ENCODE data around the gene PRDM13. TPM values are rescaled to one million over a fixed set of nuclear protein-coding genes. Genes with fewer than 3 reads are reported as not detected.

The PRDM13 gene
- total and polyA plus RNA-seq, 2 experiments from 2014 or later = 0.08 to 0.10 TPM

GRCh38 chr6:99611148-99611547, 4.5 kb downstream of the PRDM13 start:
- Histone ChIP-seq H3K9me2 (ENCODE audit: insufficient read depth) (no peaks in the 10 kb centered on the region), H3K36me3 (ENCODE audit: insufficient read depth) (no peaks in the 10 kb centered on the region), H3K79me2 (replicated peaks; ENCODE audit: insufficient read depth) (no peaks in the 10 kb centered on the region), H3F3A (replicated peaks; ENCODE audit: low read depth) (peaks cover 40% of the 10 kb centered on the region), H2AFZ (no peak overlapping the region), H3K27me3 (ENCODE audit: insufficient read depth) (peaks cover 99% of the 10 kb centered on the region), H3K4me2 (peak overlapping the region; percentile 72), H3K27ac (ENCODE audit: low read depth) (no peak overlapping the region), H3K4me1 (ENCODE audit: insufficient read depth) (peaks cover 70% of the 10 kb centered on the region), H4K20me1 (replicated peaks; ENCODE audit: insufficient read depth) (peaks cover 27% of the 10 kb centered on the region), H3K4me3 (peak overlapping the region; percentile 13; the same call in 1 of the 2 replicates)
- TF ChIP-seq CREB1 (CRISPR knock-in tag; IDR thresholded peaks at IDR 0.05; ENCODE audit: low read depth) (no peak), EZH2 (IDR thresholded peaks at IDR 0.05; ENCODE audit: low read depth, unreplicated experiment) (peak; percentile 62), STAT1 (IDR thresholded peaks at IDR 0.05; ENCODE audit: unreplicated experiment) (no peak), ZNF114 (CRISPR knock-in tag; IDR thresholded peaks at IDR 0.05) (no peak), ZNF462 (CRISPR knock-in tag; IDR thresholded peaks at IDR 0.05) (no peak), CTCF (conservative IDR thresholded peaks at IDR 0.05; ENCODE audit: low read depth in 2 of 2) (no peak)
- Mint-ChIP-seq H3K9me3 (peaks cover 2% of the 10 kb centered on the region; the same call in 1 of the 3 replicates), H3K4me1 (peaks cover 54% of the 10 kb centered on the region), H3K4me3 (no peak overlapping the region; the same call in 2 of the 3 replicates), H3K27me3 (ENCODE audit: insufficient read depth, low read depth, poor library complexity) (peaks cover 97% of the 10 kb centered on the region), H3K36me3 (ENCODE audit: low read depth) (no peaks in the 10 kb centered on the region), H3K27ac (no peak overlapping the region)
- peak; percentile 37 for DNase-seq (ENCODE audit: low spot score)
- no peak for ATAC-seq
